ENCODE measurements around the gene FGFRL1.
"Not testable (repeated sequence)": the region's sequence is repeated elsewhere in the genome, so short reads cannot be mapped to it uniquely, and the experiment has no call there.

DNA sequence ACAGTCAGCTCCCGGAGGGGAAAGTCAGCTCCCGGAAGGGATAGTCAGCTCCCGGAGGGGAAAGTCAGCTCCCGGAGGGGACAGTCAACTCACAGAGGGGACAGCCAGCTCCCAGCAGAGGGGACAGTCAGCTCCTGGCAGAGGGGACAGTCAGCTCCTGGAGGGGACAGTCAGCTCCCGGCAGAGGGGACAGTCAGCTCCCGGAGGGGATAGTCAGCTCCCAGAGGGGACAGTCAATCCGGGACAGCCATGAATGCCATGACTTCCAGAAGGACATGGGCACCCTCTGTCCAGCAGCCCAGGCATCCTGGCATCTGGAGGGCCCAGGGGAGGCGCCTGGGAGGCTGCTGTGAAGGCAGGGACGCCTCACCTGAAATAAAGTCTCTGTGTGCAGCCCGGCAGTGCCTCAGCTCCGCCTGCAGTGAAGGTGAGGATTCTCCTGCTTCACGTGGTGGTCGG, 43.8 kb downstream of the FGFRL1 start:
- TF ChIP-seq, protein P1, sequence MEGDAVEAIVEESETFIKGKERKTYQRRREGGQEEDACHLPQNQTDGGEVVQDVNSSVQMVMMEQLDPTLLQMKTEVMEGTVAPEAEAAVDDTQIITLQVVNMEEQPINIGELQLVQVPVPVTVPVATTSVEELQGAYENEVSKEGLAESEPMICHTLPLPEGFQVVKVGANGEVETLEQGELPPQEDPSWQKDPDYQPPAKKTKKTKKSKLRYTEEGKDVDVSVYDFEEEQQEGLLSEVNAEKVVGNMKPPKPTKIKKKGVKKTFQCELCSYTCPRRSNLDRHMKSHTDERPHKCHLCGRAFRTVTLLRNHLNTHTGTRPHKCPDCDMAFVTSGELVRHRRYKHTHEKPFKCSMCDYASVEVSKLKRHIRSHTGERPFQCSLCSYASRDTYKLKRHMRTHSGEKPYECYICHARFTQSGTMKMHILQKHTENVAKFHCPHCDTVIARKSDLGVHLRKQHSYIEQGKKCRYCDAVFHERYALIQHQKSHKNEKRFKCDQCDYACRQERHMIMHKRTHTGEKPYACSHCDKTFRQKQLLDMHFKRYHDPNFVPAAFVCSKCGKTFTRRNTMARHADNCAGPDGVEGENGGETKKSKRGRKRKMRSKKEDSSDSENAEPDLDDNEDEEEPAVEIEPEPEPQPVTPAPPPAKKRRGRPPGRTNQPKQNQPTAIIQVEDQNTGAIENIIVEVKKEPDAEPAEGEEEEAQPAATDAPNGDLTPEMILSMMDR (IDR thresholded peaks at IDR 0.05) = not testable (repeated sequence)
- TF ChIP-seq POLR2A (IDR thresholded peaks at IDR 0.05) = not testable (repeated sequence)

Data from breast epithelium (tissue), 3 donors.